Measurements from ENCODE around the gene TBC1D9B. TPM values are rescaled to one million over a fixed set of nuclear protein-coding genes. Genes with fewer than 3 reads are reported as not detected.

The TBC1D9B gene
- total and polyA plus RNA-seq, 3 donors from 2014 or later = 76.1 to 134 (median 122) TPM

GRCh38 chr5:179953987-179954386 lies 46.3 kb upstream of the TBC1D9B start:
- Histone ChIP-seq H3K4me1 (no peaks in the 10 kb centered on the region), H3K9me3 (no peaks in the 10 kb centered on the region), H3K27me3 (no peaks in the 10 kb centered on the region), H3K4me3 (no peak overlapping the region), H3K27ac (no peak overlapping the region), H3K36me3 (ENCODE audit: low read depth, missing control alignments) (no peaks in the 10 kb centered on the region)
- 97% methylated on average over 4 of the region's 4 CpGs for WGBS, 2 donors
- no peak for TF ChIP-seq CTCF (IDR thresholded peaks at IDR 0.05)
- TF ChIP-seq POLR2A (IDR thresholded peaks at IDR 0.05) = no peak
- no peak for DNase-seq
- intact Hi-C loops (cut with DNase I; ENCODE audit: low total_unique reads) = no loop called here

- Histone ChIP-seq H3K36me3 (ENCODE audit: low read depth, missing control alignments) (no peaks in the 10 kb centered on the region), H3K4me3 (no peak overlapping the region), H3K9me3 (no peaks in the 10 kb centered on the region), H3K27ac (no peak overlapping the region), H3K27me3 (no peaks in the 10 kb centered on the region), H3K4me1 (no peaks in the 10 kb centered on the region)
- 93 to 94% methylated on average over 13 of the region's 13 CpGs for WGBS, 2 donors
- intact Hi-C loops (cut with DNase I; ENCODE audit: low total_unique reads) = no loop called here
- TF ChIP-seq CTCF (IDR thresholded peaks at IDR 0.05) = no peak
- no peak for TF ChIP-seq POLR2A (IDR thresholded peaks at IDR 0.05)
- DNase-seq = no peak
Measured at GRCh38 chr5:179936976-179937681, 29.4 kb upstream of the TBC1D9B start.

GRCh38 chr5:179930788-179931473 lies 23.2 kb upstream of the TBC1D9B start:
- TF ChIP-seq CTCF (IDR thresholded peaks at IDR 0.05) (no peak), POLR2A (IDR thresholded peaks at IDR 0.05) (no peak)
- intact Hi-C loops (cut with DNase I; ENCODE audit: low total_unique reads) = no loop called here
- no peaks in the 10 kb centered on the region for H3K36me3 ChIP-seq (ENCODE audit: low read depth, missing control alignments)
- no peaks in the 10 kb centered on the region for H3K27me3 ChIP-seq
- H3K27ac ChIP-seq = no peak overlapping the region
- no peaks in the 10 kb centered on the region for H3K4me1 ChIP-seq
- H3K4me3 ChIP-seq = no peak overlapping the region
- WGBS, 2 donors = 85% methylated on average over 8 of the region's 8 CpGs
- no peaks in the 10 kb centered on the region for H3K9me3 ChIP-seq
- no peak for DNase-seq

- H3K27me3 ChIP-seq = no peaks in the 10 kb centered on the region
- no peak for TF ChIP-seq CTCF (IDR thresholded peaks at IDR 0.05)
Measured at GRCh38 chr5:179927824-179928223, 20.1 kb upstream of the TBC1D9B start.

More at GRCh38 chr5:179927824-179928223, 20.1 kb upstream of the TBC1D9B start:
- Histone ChIP-seq H3K9me3 (no peaks in the 10 kb centered on the region), H3K36me3 (ENCODE audit: low read depth, missing control alignments) (no peaks in the 10 kb centered on the region), H3K4me1 (no peaks in the 10 kb centered on the region), H3K4me3 (no peak overlapping the region), H3K27ac (no peak overlapping the region)
- WGBS, 2 donors = 85 to 92% methylated on average over 7 of the region's 7 CpGs
- intact Hi-C loops (cut with DNase I; ENCODE audit: low total_unique reads) = no loop called here
- DNase-seq = no peak
